IPS-NIHi11 (cell line): ENCODE data around the gene LRRC15.
A peak's percentile ranks its signal among the peaks of the same experiment; 100 is the strongest.

Experiments used
- DNase-seq: peaks from one replicate; pipeline ENCODE4 v3.0.0; 2012; ENCODE audit warnings: mixed read lengths, low spot score

LRRC15 gene

DNA sequence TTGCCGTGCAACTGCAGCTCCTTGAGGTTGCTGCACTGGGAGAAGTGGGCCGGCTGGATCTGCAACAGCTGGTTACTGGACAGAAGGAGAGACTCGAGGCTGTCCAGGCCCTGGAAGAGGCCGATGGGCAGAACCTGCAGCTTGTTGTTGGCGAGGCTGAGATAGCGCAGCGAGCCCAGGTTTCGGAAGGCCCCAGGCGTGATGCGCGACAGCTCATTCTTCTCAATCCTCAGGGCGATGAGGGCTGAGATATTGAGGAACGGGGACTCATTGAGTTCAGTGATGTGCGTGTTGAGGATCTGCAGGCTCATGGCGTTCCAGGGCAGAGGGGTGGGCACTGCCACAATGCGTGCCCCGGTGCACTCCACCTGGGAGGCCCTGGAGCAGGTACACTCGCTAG lies 9.0 kb downstream of the LRRC15 start:
- no peak for DNase-seq

DNA sequence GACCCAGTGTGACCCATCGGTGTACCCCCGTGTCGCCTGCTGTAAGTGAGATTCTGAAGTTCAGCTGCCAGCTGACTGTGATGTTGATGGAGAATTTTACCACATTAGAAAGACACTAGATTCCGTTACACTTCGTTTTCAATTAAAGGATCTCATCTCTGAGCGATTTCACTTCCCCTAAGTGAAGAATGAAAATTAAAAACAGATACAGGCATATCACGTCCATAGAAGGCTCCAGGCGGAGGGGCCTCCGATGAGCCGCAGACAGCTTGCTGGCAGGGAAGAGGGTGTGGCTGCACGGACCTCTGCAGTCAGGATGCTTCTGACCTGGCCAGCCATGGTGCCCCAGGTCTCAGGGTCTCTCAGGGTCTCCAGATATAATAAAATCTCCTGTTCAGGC lies 11.9 kb downstream of the LRRC15 start:
- DNase-seq, result no peak

DNA sequence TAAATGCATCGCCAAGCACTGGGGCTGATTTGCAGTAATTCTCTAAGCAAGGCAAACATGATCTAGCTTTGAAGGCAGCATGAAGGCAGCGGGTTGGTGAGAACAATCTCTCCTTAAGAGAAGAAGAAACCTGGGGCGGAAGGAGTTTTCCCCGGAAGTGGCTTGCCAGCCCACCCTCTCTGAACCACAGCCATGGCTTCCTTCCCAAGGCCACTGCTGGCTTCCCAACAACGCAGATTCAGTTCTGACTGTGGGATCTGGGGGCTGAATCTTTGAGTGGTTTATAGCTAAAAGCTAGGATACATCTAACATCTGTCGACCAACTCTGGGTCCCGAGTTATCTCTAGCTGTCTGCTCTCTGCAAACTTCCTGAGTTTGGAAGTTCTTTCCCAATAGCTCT lies 14.2 kb downstream of the LRRC15 start:
- no peak for DNase-seq

DNA sequence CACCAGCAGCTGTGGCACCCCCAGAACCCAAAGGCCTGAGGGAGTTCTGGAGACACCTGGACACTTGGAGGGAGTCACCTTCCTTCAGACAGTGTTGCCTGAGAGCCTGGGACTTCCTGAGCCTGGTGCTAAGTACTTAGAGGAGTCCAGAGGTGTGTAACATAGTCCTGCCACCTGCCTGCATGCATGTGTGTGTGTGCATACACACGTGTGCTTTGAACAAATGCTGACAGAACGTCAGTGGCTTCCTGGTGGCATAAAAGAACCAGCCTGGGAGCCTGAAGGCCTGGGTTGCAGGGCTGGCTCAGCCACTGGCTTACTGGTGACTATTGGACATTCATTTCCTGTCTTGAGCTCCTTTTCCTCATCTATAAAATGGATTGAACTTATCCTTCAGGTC lies 15.2 kb downstream of the LRRC15 start:
- DNase-seq, result no peak

DNA sequence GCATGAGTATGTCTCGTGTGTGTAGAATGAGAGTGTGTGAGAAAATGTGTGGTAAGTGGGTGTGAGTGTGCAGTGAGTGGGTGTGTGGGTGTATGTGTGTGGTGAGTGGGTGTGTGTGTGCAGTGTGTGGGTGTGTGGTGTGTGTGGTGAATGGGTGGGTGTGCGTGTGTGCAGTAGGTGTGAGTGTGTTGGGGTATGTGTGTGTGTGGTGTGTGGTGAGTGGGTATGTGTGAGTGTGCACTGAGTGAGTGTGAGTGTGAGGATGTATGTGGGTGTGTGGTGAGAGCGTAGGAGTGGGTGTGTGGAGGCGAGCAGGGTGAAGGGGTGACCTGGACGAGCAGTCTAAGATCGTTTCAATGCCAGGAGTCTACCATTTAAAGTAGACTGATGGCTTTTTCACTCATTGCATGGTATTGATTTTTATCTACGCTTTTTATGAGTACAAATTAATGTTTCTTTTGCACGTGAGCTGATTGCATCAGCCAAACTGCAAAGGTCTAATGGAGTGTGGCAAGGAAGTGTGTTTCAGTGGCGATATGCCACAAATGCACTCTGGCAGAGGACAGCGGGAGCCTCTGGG lies 16.8 kb downstream of the LRRC15 start:
- DNase-seq, result no peak

DNA sequence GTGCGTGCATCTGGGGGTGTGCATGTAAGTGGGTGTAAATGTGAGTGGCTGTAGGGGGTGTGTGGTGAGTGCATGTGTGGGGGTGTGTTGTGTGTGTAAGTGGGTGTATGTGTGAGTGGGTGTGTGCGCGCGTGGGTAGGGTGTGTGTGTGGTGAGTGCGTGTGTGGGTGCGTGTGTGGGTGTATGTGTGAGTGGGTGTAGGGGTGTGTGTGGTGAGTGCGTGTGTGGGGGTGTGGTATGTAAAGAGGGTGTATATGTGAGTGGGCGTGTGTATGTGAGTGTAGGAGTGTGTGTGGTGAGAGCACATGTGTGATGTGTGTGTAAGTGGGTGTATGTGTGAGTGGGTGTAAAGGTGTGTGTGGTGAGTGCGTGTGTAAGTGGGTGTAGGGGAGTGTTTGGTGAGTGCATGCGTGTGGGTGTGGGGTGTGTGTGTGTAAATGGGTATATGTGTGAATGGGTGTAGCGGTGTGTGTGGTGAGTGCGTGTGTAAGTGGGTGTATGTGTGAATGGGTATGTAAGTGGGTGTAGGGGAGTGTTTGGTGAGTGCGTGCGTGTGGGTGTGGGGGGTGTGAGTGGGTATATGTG lies 17.5 kb downstream of the LRRC15 start:
- no peak for DNase-seq

DNA sequence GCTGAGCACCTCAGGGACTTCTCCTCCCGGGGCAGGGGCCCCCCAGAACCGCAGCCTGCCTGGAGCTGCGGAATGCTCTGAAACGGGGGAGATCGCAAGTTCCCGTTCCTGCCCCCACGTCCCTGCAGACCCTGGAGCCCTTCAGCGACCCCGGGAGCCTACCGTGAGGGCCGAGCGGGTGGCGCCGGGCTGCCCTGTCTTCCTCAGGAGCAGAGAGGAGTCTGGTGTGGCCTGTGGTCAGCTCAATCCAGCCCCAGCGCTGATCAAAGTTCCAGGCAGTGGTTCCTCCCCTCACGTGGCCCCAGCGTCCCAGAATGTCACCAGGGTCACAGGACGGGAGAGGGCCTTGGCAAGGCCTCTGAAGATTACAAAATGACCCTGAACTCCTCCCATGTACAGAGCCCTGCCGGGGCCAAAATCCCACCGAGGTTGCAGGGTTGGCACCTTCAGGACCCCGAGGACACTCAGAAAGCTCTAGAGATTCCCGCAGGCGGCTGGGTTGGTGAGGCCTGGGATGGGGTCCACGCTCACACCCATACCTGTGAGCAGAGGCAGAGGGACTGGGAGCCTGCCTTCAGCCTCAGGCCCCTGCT lies 18.4 kb downstream of the LRRC15 start, which contains the start of gene CPN2:
Gene CPN2 (minus strand): TSS at position 249 of the 593 bp plus-strand sequence. CDS start 8,626 bp downstream, outside the sequence.
- DNase-seq, result no peak

DNA sequence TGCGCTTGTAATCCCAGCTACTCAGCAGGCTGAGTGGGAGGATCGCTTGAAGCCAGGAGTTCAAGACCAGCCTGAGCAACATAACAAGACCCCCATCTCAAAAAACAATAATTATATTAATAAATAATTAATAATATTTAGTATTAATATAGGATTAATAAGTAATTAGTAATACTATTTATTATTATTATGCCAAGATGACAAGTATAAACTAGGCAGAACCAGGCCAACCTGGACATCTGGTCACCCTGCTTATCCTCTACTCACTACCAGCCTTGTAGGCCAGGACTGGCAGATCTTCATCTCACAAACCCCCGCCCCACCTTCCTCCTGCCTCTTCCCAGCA lies 18.8 kb downstream of the LRRC15 start:
- no peak for DNase-seq

DNA sequence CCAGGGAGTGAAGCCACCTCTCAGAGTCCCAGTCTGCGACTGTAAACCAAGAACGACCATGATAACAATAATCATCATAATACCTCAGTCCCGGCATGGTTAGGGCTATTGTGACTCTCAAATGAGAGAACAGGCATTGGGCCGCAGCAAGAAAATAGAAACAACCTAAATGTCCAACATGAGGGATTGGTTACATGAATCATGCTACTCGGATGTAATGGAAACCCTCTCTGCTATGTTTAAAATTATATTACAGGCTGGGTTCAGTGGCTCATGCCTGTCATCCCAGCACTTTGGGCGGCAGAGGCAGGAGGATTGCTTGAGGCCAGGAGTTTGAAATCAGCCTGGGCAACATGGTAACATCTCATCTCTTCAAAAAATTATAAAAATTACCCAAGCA lies 21.2 kb downstream of the LRRC15 start:
- no peak for DNase-seq

DNA sequence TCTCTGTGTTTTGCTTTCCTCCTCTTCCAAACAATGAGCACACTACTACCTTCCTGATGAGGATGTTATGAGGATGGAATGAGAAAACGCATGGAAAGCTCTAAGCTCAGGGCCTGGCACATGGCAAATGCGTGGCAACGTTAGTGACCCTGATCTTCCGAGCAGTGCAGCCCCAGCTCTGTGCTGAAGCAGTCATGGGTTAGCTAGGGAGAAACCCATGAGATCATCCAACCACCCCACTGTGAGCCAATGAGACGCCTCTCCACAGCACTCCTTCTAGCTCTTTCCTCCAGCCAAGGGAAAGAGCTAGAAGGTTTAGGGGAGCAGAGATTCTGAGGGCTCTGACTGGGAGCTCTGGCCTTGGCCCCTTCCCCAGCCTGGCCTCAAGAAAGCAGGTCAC lies 22.9 kb downstream of the LRRC15 start:
- no peak for DNase-seq

DNA sequence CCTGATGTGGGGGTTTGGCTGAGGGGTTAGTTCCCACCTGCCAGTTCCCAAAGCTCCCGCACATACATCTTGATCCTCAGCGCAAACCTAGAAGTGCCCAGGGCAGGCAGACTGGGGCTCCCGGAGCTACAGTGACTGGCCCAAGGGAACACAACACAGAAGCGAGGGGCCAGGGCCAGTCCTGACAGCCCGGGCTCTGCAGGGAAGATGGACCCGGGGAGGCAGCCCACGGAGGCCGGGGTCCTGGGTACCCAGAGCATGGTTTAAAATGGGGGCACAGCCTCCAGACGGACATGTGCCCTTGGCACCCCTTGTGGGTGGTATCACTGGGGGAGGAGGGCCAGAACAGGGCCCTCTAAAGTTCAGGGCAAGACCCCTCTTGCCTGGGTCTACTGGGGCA lies 23.5 kb downstream of the LRRC15 start:
- no peak for DNase-seq

DNA sequence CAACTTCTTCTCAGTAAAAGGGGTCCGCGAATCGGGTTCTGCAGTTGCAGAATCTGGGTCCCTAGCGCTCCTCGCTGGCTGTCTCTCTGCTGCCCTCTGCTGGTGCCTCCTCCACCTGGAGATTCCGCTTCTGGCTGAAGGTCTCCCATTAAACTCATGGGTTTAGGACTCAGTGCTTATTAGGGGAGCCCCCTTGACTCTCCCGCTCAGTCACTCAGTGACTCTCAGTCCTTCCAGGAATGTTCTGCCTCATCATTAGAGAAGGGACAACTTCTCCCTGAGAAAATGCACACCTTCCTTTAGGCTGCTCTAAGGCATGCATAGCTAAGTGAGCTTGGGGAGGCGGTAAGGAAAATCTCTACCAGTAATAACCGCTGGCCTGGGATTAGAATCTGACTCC lies 25.5 kb downstream of the LRRC15 start:
- DNase-seq, result peak; percentile 90

DNA sequence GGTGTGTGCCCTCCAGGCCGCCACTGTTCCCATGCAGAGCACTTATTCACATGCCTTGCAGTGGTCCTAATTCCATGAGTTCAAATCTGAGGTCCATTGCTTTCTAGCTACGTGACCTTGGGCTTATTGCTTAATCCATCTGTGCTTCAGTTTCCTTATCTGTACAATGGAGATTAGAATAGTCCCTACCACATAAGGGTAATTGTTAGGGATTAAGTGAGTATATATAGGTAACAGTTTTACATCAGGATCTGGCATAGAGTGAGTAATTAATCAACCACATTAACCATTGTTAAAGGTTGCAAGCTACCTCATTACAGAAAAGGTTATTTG lies 26.0 kb downstream of the LRRC15 start:
- no peak for DNase-seq

DNA sequence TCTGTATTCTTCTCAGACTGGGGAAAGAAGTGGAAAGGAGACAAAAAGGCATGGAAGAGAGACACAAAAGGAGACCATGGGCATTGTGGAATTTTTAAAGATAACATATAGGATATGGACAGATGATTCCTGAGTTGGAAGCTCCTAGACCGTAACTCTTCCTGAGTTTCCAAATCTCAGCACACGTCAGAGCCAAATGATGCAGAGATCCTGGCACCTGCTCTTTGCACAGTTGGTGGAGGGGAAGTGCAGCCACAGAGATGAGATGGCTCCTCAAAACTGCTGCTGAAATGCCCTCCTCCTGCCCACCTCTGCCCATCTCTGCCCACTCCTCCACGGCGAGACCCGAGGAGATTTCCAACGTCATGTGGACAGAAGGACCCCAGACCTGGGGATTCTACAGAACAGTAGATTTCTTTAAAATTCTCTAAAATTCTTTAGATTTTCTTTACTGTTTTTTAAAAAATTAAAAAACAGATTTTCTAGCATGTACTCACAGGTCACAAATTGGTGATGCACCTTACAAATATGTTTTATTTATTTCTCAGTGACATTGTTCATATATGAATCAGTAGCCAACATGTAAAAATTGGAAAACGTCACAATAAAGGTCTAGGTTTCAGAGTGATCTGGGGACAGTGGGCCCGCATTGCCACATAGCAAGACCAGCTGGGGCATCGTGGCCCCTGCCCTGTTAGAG lies 26.5 kb downstream of the LRRC15 start:
- DNase-seq, result no peak

DNA sequence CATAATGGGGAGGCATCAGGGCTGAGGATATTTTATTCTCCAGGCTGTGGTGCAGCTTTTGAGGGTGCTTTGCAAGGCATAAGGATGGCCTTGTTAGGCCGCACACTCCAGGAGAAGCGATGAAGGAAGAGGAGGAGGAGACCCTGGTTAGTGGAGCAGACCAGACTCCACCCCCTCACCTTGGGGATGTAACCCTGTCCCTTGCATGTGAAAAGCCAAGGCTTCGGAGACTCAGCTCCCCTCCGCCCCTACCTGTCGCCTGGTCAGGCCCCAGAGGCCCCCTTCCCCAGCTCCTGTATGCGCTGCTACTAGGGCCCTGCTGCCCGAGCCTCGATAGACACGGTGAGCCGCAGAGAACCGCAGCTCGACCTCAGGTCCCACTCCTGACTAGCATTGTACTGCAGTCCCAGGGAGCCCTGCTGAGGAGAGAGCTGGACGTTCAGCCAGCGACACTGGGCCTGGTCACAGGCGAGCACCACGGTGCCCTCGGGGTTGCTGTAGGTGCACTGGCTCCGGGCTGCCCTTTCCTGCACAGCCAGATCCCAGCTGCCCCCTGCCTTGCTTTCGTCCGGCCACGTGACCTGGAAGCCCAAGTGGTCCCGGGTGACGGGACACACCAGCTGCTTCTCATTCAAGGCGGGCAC lies 28.7 kb downstream of the LRRC15 start:
- peak; percentile 53 for DNase-seq

DNA sequence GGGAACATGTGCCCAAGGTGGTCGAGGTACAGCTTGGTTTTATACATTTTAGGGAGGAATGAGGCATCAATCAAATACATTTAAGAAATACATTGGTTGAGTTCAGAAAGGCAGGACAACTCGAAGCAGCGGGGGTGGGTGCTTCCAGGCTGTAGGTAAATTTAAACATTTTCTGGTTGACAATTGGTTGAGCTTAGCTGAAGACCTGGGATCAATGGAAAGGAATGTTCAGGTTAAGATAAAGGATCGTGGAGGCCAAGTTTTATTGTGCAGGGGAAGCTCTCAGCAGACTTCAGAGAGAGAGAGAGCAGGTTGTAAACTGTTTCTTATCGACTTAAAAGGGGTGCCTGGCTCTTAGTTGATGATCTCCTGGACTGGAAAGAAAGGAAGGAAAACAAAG lies 29.7 kb downstream of the LRRC15 start:
- no peak for DNase-seq

DNA sequence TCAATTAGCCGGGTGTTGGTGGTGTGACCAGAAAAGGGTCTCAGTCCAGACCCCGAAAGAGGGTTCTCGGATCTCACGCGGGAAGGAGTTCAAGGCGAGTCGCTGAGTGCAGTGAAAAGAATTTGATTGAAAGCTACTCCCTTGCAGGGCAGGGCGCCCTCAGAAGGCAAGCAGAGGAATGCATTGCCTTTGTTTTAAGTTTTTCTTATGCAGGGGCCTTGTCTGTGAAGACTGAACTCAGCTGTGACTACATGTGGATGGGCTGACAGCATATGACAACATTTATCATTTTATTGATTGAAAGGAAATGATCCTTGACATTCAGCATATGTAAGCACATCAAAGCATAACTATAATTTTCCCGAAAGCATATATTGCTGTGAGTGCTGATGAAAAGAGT lies 30.2 kb downstream of the LRRC15 start:
- no peak for DNase-seq

DNA sequence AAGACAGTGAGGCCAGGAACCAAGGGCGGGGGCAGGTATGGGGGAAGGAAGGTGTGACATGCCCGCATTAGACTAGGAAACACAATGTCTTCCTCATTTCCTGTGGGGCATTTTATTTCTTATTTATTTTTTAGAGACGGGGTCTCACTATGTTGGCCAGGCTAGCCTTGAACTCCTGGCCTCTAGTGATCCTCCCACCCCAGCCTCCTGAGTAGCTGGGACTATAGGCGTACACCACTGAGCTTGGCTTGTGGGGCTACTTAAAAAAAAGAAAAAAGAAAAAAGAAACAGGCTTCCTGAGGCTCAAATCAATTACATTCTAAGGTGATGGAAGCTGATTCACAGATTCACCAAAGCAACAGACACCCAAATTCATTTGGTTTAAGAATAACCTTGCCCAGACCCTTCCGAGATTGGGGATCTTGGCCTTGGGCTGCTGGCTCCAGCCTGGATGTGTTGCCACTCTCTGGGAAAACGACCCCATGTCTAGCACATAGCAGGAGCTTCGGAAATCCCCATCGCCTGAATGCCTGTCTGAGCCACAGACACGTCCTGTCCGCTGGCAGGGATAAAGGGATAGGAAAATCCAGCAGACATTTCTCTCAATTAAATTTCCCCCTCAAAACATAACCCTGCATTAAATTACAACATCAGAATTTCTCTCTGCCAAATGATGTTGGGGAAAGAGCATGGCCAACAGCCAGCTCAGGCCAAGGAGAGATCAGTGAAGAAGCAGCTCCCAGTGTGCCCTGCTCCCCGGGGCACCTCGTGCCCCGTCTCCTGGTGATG lies 31.4 kb downstream of the LRRC15 start:
- DNase-seq, result no peak

DNA sequence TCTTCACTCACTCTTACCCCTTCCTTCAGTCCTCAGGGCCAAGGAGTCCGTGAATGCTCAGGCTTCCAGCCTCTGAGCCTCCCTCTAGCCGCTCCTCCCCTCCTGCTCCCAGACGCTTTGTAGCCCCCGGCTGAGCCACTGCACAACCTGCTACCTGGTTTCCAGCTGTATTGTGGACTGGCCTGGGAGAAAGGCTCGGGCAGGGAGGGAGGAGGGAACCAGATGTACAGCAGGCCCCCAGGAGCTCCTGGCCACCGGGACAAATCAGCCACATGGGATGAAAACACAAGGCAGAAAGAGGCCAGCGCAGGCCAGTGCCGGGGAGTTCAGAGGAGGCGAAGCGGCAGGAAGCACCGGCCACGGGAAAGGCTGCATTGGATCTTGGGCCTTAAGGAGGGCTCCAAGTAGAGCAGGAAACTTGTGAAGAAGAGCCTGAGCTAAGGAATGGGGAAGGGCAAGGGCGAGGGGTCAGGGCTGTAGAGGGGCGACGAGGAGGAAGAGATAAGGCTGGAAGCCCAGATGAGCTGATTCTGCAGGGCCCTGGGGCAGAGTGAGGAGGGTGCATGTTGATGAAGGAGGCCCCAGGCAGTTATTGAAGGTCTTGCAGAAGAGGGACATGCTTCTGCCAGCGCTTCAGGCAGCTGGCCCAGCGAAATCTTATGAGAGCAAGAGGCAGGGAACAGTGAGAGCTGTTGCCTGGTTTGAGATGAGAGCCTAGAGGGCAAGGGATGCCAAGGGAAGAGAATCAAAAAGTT lies 32.8 kb downstream of the LRRC15 start:
- no peak for DNase-seq

DNA sequence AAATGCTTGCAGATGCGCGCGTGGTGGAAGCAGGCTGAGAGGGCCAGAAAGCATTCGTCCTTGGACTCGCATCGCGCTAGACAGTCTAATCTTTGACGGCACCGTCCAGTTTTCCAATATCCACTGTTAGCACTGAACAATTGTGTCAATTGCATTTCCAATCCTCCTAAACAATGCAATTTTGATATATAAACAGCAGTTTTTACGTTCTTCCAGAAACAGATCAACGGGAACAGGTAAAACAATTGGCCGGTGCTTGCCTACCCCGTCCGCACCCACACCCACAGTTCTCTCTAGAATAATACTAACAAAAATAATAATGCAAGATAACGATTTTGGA lies 35.6 kb downstream of the LRRC15 start:
- DNase-seq, result no peak

DNA sequence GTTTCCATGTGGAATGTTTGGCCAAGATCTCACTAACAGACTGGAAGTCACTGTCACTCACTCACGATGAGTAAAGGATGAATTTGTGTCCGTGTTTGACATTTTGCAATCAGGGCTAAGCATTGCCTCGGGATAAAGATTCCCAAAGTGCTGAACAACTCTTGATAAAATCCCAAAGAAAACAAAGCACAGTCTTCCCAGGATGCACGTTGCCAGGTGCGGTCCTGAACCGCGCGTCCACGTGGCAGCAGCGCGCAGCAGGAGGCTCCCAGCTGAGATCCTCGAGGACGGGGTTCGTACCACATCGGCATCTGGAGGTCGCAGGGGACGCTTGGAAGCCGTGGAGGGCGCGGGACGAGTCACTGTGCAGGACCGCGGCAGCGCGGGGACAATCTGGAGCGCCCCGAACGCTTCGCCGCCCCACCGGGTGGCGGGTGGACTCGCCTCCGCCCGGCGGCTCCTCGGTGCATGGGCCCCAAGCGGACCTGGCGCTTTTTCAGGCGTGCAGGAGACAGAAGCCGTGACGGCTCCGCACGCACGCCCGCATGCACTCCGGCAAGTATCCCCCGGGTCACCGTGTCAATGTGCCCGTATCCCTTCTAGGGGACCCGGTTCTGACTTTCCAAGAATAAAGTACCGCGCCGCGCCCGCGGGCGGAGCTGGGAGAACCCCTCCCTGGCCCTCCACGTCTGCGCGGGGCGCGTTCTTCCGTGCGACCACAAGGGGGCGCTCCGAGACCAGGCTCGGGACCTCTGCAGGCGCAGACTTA lies 36.1 kb downstream of the LRRC15 start:
- DNase-seq, result peak; percentile 90
